ENCODE results near the gene DCDC2.
"Not testable (repeated sequence)": the region's sequence is repeated elsewhere in the genome, so short reads cannot be mapped to it uniquely, and the experiment has no call there.

Gene DCDC2

DNA sequence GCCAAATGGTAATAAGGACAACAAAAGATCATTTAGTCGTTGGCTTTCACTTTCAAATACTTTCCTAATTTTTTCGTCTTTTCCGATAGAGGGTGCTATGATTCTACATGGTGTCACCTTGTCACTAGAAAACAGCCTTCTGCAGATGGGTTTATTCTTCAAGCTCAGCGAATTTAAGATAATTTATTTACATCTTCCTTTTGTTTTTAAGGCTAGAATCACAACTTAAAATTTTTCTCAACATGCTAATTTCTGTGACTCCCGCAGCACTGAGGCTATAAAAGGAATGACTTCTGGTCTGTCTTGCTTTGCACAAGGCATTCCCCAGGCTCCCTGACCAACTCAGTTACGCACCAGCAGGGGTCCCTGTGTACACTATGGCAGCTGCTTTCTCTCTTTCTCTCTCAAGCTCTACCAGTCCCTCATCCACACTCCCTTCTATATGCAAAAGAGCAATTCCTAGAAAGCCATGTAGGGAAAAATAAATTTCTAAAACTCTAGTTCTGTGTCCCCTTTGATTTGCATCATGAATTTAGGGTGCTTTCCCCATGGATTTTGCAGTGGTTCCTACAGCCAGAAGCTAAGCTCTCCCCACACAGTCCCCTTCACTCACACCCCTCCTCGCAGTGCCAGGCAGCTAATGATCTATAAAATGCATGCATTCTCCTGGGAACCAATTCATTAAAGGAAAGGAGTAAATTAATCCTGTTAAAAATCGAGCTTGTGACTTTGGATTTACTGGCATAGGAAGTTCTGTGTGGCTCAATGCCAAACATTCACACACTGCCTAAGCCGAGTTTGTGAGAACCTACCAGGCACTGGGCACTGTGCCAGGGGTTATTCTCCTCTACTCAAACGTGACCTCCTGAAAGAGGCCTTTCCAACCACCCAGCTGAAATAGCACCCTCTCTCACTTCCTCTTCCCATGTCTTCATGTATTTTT is 74.5 kb downstream of the DCDC2 start:
- peak; percentile 30 for DNase-seq (ENCODE audit: low read depth)
- peak; percentile 72 for TF ChIP-seq CTCF (IDR thresholded peaks at IDR 0.05; ENCODE audit: control insufficient read depth, extremely low read depth, insufficient read depth)

GRCh38 chr6:24274441-24275083 is 83.3 kb downstream of the DCDC2 start:
- peak; percentile 55 for TF ChIP-seq CTCF (IDR thresholded peaks at IDR 0.05; ENCODE audit: control insufficient read depth, extremely low read depth, insufficient read depth)
- DNase-seq (ENCODE audit: low read depth) = no peak
- H3K4me3 ChIP-seq (ENCODE audit: low read depth, low read length) = no peak overlapping the region

More for the DNA sequence above, 74.5 kb downstream of the DCDC2 start:
- H3K4me3 ChIP-seq (ENCODE audit: low read depth, low read length) = peak overlapping the region; percentile 4; the same call in 1 of the 2 replicates

DNA sequence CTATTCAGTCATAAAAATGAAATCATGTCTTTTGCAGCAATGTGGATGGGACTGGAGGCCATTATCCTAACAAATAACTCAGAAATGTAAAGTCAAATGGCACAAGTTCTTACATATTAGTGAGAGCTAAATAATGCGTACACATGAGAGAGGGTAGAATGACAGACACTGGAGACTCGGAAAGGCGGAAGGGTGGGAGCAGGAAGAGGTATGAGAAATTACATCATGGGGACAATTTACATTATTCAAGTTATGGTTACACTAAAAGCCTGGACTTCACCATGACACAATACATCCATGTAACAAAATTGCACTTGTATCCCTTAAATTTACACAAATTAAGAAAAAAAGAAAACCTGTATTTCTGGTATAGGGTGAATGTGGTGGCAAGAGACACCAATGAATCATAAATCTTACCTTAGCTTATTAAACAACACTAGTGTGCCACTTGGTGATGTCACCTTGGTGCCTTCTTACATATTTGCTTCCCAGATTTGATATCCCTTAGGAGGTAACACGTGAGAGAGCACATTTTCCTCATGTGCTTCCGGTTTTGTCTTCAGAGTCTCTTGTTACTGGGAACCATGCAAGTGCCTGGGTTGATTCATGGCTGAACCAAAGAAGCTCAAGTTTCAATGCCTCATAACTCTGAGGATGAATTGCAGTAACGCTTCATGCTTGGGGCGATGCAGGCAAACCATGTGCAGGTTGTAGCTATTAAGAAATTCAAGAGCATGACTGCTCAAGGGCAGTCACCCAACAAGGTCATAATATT is 84.6 kb downstream of the DCDC2 start:
- no peak for TF ChIP-seq CTCF (IDR thresholded peaks at IDR 0.05; ENCODE audit: control insufficient read depth, extremely low read depth, insufficient read depth)
- no peak overlapping the region for H3K4me3 ChIP-seq (ENCODE audit: low read depth, low read length)
- peak; percentile 3 for DNase-seq (ENCODE audit: low read depth)

GRCh38 chr6:24272553-24272952 is 85.3 kb downstream of the DCDC2 start:
- no peak for TF ChIP-seq CTCF (IDR thresholded peaks at IDR 0.05; ENCODE audit: control insufficient read depth, extremely low read depth, insufficient read depth)
- no peak for DNase-seq (ENCODE audit: low read depth)

GRCh38 chr6:24272148-24272547 is 85.7 kb downstream of the DCDC2 start:
- no peak for DNase-seq (ENCODE audit: low read depth)
- H3K4me3 ChIP-seq (ENCODE audit: low read depth, low read length) = no peak overlapping the region
- no peak for TF ChIP-seq CTCF (IDR thresholded peaks at IDR 0.05; ENCODE audit: control insufficient read depth, extremely low read depth, insufficient read depth)

More at GRCh38 chr6:24272553-24272952, 85.3 kb downstream of the DCDC2 start:
- no peak overlapping the region for H3K4me3 ChIP-seq (ENCODE audit: low read depth, low read length)

GRCh38 chr6:24270011-24270410 is 87.8 kb downstream of the DCDC2 start:
- DNase-seq (ENCODE audit: low read depth) = no peak
- H3K4me3 ChIP-seq (ENCODE audit: low read depth, low read length) = no peak overlapping the region
- TF ChIP-seq CTCF (IDR thresholded peaks at IDR 0.05; ENCODE audit: control insufficient read depth, extremely low read depth, insufficient read depth) = no peak

DNA sequence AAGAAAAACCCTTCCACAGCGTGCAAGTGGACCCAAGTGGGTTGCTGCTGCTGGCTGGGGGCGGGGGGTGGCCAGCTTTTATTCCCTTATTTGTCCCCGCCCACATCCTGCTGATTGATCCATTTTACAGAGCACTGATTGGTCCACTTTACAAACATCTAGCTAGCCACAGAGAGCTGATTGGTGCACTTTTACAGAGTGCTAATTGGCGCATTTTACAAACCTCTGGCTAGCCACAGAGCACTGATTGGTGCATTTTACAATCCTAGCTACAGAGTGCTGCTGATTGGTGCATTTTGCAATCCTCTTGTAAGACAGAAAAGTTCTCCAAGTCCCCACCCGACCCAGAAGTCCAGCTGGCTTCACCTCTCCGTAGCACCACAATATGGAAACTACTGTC is 99.6 kb downstream of the DCDC2 start:
- not testable (repeated sequence) for H3K4me3 ChIP-seq (ENCODE audit: low read depth, low read length); DNase-seq (ENCODE audit: low read depth)

Data from LNCaP clone FGC (cell line).